A673 (cell line): Measurements from ENCODE around the gene NOC4L.

Experiments used
- CTCF ChIP-seq: fragments of 300-800, 200-600 bp; sonication (generic); conservative IDR thresholded peaks from 2 replicates; pipeline ENCODE4 v1.5.1; 2017; ENCODE audit warnings: low read depth, mild to moderate bottlenecking, antibody characterized with exemption, low read length, moderate library complexity, mixed read lengths
- EZH2 ChIP-seq: fragments of 200-600 bp; sonication (generic); IDR thresholded peaks from 2 replicates; pipeline ENCODE4 v1.6.1; 2017; ENCODE audit warnings: borderline replicate concordance, low read depth, mild to moderate bottlenecking, mixed read lengths, antibody characterized with exemption, low read length; ENCODE audit not compliant: poor library complexity, severe bottlenecking

GRCh38 chr12:132156573-132157325, 12.5 kb downstream of the NOC4L start:
- TF ChIP-seq CTCF, result no peak
- no peak for TF ChIP-seq EZH2
